ENCODE data around the gene PPME1. TPM values are rescaled to one million over a fixed set of nuclear protein-coding genes. Genes with fewer than 3 reads are reported as not detected.

Gene PPME1
- total RNA-seq, 1 experiment from 2014 or later: 219 TPM

GRCh38 chr11:74226907-74227306 lies 55.8 kb downstream of the PPME1 start:
- no peak for DNase-seq (ENCODE audit: low spot score)

GRCh38 chr11:74232311-74232950 lies 61.3 kb downstream of the PPME1 start:
- no peak for DNase-seq (ENCODE audit: low spot score)

GRCh38 chr11:74233683-74234082 lies 62.6 kb downstream of the PPME1 start:
- no peak for DNase-seq (ENCODE audit: low spot score)

GRCh38 chr11:74235121-74235520 lies 64.0 kb downstream of the PPME1 start:
- DNase-seq (ENCODE audit: low spot score): no peak

GRCh38 chr11:74237541-74237940 lies 66.5 kb downstream of the PPME1 start:
- no peak for DNase-seq (ENCODE audit: low spot score)

DNA sequence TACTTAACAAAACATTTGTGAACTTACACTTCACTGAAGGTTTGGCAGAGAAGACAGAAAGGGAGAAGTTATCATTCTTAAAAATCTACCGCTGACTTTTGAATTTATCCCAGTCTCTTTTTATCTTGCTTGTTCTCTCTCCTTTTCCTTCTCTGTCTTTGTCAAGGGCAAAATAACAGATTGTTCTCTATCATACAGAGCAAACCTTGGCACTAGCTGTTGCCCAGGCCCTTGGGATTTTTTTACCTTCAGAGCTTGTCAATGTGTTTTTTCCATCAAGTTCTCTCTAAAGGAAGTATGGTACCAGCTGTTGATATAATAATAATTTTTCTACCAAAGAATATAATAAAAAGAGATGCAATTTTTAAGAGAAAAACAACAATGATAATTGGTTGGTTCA lies 67.2 kb downstream of the PPME1 start:
- DNase-seq (ENCODE audit: low spot score): no peak

DNA sequence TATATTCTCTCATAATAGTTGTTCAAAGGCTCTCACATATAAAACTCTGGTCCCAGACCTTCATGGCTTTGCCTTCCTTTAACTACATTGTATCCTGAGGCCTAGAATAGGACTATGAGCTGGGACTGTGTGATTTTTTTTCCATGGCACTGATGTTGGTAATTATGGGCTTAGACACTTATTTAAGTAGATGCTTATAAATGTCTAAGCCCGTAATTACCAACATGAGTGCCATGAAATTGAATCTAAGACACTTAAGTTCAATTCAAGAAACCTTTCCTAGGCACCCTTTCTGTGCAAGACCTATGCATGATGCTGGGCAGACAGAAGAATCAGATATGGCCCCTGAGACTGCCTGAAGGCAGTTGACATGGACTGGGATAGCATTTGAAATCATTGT lies 77.4 kb downstream of the PPME1 start:
- DNase-seq (ENCODE audit: low spot score): no peak

DNA sequence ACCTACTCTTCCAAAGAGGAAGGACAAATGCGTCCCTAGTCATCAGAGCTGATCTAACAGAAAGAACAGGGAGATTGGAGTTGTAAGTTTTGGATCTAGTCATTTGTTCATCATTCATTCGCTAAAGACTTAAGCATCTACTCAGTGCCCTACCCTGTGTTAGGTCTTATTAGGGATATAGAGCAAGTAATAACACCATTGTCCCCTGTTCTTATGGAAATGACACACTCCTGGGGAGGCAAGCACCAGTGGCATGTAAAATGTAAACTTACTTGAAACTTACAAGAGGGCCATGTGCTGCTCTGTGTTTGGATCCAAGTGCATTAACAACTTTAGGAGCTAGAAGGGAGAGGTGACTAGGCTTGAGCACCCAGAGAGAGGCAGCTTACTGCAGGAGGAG lies 78.4 kb downstream of the PPME1 start:
- DNase-seq (ENCODE audit: low spot score): no peak

GRCh38 chr11:74253361-74253760 lies 82.3 kb downstream of the PPME1 start:
- no peak for DNase-seq (ENCODE audit: low spot score)

GRCh38 chr11:74255741-74256375 lies 84.8 kb downstream of the PPME1 start:
- DNase-seq (ENCODE audit: low spot score): peak; percentile 59

GRCh38 chr11:74256378-74257133 lies 85.5 kb downstream of the PPME1 start:
- DNase-seq (ENCODE audit: low spot score): no peak

DNA sequence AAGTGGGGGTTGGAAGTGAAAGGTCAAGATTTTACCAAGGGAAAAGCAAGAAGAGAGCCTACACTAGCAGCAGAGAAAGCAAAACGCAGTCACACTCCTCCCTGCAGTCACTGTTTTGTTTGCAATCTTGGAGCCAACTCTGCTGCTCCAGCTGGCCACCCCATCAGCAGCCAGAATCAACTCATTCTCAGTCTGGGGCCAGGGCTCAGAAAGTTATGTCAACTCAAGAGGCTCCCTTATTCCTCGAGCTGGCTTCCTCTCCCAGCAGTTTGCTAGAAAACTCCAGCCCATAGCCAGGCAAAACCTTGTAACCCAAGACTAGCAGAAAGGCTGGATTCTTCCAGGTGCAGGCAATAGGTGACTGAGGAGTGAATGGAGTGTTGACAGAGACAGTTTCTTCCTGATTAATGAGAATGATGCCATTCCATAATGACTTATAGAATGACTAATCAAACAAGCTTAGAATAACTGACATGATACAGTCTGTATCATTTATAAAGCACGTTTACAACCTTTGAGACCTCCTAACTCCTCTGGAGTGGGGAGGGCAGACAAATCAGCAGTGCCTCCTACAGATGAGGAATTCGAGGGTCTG lies 87.0 kb downstream of the PPME1 start:
- no peak for DNase-seq (ENCODE audit: low spot score)

DNA sequence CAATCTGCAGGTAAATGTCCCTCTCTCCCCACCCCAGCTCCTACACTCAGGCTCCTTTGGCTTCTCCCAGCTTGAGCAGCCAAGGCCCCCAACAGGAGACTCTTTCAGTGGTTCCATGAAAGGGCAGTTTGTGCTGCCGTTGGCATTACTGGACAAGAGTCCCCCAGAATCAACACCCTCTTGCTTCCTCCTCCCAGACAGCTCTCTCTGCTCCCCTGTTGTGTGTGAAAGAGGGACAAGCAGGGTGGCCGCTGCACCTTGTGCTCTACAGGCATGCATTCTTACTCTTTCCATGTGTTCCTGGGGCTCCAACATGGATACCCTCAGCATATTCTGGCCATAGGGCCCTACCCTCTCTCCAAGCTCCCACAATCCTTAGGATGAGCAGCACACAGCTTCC lies 91.6 kb downstream of the PPME1 start:
- DNase-seq (ENCODE audit: low spot score): no peak

GRCh38 chr11:74265256-74265655 lies 94.2 kb downstream of the PPME1 start:
- DNase-seq (ENCODE audit: low spot score): no peak

- DNase-seq (ENCODE audit: low spot score): no peak
Measured at GRCh38 chr11:74267014-74267413, 95.9 kb downstream of the PPME1 start.

DNA sequence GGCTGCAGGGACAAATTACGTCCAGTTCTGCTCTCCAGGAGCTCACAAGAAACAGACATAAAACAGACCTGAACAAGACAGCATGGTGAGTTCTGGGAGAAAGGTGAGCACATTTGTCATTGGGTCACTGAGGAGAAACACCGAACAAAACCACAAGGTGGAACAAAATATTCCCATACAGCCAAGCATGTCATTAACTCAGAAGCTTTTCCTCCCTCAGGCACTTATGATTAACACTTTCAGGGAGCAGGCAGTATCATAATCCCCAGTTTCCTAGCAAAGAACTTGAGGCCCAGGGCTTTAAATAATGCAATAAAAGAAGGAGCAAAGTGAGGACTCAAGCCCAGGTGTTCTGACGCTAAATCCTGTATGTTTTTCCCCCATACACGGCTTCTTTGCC lies 97.4 kb downstream of the PPME1 start:
- DNase-seq (ENCODE audit: low spot score): no peak

GRCh38 chr11:74269161-74269811 lies 98.2 kb downstream of the PPME1 start:
- DNase-seq (ENCODE audit: low spot score): no peak

- DNase-seq (ENCODE audit: low spot score): no peak
Measured at GRCh38 chr11:74272276-74272675, 101.2 kb downstream of the PPME1 start.

DNA sequence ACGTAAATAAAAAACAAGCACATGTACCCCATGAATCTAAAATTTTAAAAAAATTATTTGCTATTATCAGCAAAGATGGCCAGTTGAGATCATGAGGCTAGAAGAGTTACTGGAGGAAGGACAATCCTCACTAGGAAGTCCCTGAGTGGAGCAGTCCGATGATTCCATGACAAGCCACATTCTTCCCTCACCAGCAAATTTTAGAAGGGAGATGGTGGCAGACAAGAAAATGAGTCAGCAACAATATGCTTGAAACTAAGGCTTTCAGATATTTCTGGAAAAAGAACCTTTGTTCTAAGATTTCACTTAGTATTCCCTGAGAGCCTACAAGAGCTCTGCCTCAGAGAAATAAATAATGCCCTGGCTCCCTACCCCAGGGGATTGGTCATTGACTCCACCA lies 105.5 kb downstream of the PPME1 start:
- peak; percentile 21 for DNase-seq (ENCODE audit: low spot score)

DNA sequence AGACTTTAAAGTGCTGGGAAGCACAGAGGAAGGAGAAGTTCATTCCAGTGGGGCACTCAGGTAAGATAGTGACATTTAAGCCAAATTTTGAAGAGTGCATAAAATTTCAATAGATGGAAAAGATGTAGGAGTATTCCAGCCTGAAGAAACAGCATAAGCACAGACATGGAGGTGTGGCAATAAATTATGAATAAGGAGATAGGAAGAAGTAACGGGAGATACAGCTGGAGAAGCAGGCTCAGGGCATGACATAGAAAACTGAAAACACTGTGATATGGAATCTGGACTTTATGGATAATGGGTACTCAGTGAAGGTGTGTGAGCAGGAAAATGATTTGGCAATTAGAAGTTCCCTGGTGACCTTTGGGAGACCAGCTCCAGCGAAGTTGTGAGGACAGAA lies 107.0 kb downstream of the PPME1 start:
- no peak for DNase-seq (ENCODE audit: low spot score)

DNA sequence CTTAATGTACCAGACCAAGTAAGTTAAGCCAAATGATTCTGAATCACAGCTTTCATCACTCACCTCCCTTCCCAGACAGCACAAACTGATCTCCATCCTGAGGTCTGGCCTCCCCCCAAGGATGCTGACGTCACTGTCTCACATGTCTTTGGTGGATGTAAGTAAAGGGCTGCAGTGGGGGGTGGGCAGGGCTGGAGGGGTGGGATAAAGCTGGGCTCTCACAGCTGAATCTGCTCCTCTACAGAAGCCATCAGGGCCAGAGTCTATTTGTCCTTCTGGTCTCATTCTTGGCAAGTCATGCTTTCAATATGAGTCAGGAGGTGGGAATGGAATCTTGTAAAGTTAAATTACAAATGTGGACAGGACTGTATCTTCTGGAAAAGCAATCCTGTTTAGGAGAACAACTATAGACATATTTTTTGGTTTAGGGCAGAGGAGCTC lies 107.7 kb downstream of the PPME1 start:
- peak; percentile 89 for DNase-seq (ENCODE audit: low spot score)

DNA sequence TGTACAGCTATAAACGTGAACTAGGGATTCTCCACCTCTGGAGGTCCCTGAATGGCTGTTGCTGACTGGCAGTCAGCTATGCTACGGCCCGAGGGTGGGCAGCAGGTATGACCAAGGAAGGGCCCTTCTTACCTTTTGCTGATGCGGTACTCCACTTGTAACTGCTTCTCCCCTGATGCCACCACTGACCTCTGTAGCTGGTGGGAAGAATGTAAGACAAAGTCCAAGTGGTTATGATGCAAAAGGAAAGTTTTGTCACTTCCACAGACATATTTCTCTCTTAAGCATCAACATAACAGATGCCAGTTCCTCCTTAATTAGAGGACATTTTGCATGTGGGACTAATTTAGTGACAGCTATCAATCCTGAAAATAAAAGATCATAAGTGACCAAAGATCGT lies 108.2 kb downstream of the PPME1 start:
- no peak for DNase-seq (ENCODE audit: low spot score)

Measured in A172 (cell line).